HepG2 (cell line): Measurements from ENCODE around the gene CFAP300. TPM values are rescaled to one million over a fixed set of nuclear protein-coding genes. Genes with fewer than 3 reads are reported as not detected.

Experiments used
- AGO1 ChIP-seq: fragments of 200-400 bp; formaldehyde crosslinking; IDR thresholded peaks from 2 replicates; pipeline ENCODE4 v1.6.1; 2017; ENCODE audit warnings: mild to moderate bottlenecking, low read depth, low read length, moderate library complexity; ENCODE audit not compliant: poor library complexity, severe bottlenecking
- FOXC1 ChIP-seq: sonication (generic); formaldehyde crosslinking; IDR thresholded peaks from 2 replicates; pipeline ENCODE4 v1.8.0; 2022; ENCODE audit warnings: mild to moderate bottlenecking, missing genetic modification reagents, borderline replicate concordance
- FOXK2 ChIP-seq: fragments of 450-650 bp; IDR thresholded peaks from 2 replicates; pipeline ENCODE4 v1.6.1; 2016
- HOXD1 ChIP-seq: sonication (generic); formaldehyde crosslinking; IDR thresholded peaks from 2 replicates; pipeline ENCODE4 v1.5.0; 2020; ENCODE audit warnings: missing genetic modification reagents
- NFYC ChIP-seq: IDR thresholded peaks from 2 replicates; pipeline ENCODE4 v1.6.1; 2016; ENCODE audit warnings: missing genetic modification reagents, missing compliant biosample characterization
- ZNF12 ChIP-seq: sonication (generic); formaldehyde crosslinking; IDR thresholded peaks from 2 replicates; pipeline ENCODE4 v1.5.0; 2020; ENCODE audit warnings: missing genetic modification reagents
- ZNF589 ChIP-seq: sonication (generic); formaldehyde crosslinking; conservative IDR thresholded peaks from 2 replicates; pipeline ENCODE4 v1.8.0; 2022; ENCODE audit warnings: mild to moderate bottlenecking, moderate library complexity, missing genetic modification reagents
- polyA plus RNA-seq, 8 experiments: library from polyadenylated mRNA; depleted of rRNA in 3 of 8; stranded (reverse) in 7 of 8; unstranded in 1 of 8; fragments of >200 nt; fragmentation: Illumina TruSeq in 4 of 8; extraction: Trizol in 4 of 8; gene quantifications; 2 replicates each; pipeline versions ENCODE4 v1.2.1 to v1.2.3, GENCODE V29; 2011 to 2016; ENCODE audit warnings: low read depth in 4 of 8, missing spikeins in 1 of 8, mixed read lengths in 1 of 8; ENCODE audit not compliant: insufficient read depth in 1 of 8
- total RNA-seq, 5 experiments: library from RNA; depleted of rRNA; stranded (reverse); fragments of >200 nt; fragmentation: Illumina TruSeq; extraction: Trizol; gene quantifications; 2 replicates each; pipeline ENCODE4 v1.2.3, GENCODE V29; 2016; ENCODE audit warnings: low read depth in 1 of 5
- TF ChIP-seq, protein P1 (sequence below): IDR thresholded peaks from 2 replicates; pipeline ENCODE4 v1.6.1; 2016; ENCODE audit warnings: missing compliant biosample characterization, missing genetic modification reagents, borderline replicate concordance
- TF ChIP-seq, protein P2 (sequence below): sonication (generic); formaldehyde crosslinking; IDR thresholded peaks from 2 replicates; pipeline ENCODE4 v1.8.0; 2022; ENCODE audit warnings: mild to moderate bottlenecking, missing genetic modification reagents
- TF ChIP-seq, protein P3 (sequence below), 2 experiments: fragments of 450-650 bp in 1 of 2; sonication (generic) in 1 of 2; formaldehyde crosslinking in 1 of 2; IDR thresholded peaks; 2 replicates each; pipeline versions ENCODE4 v1.6.1 to v1.8.0; 2016 to 2022; ENCODE audit warnings: antibody characterized with exemption in 1 of 2, mild to moderate bottlenecking in 1 of 2, missing genetic modification reagents in 1 of 2
- TF ChIP-seq, protein P4 (sequence below): sonication (generic); formaldehyde crosslinking; IDR thresholded peaks from 2 replicates; pipeline ENCODE4 v1.4.0; 2020; ENCODE audit warnings: mild to moderate bottlenecking, missing genetic modification reagents
- TF ChIP-seq, protein P5 (sequence below): sonication (generic); formaldehyde crosslinking; IDR thresholded peaks from 2 replicates; pipeline ENCODE4 v1.4.0; 2020; ENCODE audit warnings: missing genetic modification reagents, borderline replicate concordance

The CFAP300 gene
- total and polyA plus RNA-seq, 2 of the 13 experiments (the other 11 are each of a cell fraction or from before 2014, with no cell fraction given) = not detected

DNA sequence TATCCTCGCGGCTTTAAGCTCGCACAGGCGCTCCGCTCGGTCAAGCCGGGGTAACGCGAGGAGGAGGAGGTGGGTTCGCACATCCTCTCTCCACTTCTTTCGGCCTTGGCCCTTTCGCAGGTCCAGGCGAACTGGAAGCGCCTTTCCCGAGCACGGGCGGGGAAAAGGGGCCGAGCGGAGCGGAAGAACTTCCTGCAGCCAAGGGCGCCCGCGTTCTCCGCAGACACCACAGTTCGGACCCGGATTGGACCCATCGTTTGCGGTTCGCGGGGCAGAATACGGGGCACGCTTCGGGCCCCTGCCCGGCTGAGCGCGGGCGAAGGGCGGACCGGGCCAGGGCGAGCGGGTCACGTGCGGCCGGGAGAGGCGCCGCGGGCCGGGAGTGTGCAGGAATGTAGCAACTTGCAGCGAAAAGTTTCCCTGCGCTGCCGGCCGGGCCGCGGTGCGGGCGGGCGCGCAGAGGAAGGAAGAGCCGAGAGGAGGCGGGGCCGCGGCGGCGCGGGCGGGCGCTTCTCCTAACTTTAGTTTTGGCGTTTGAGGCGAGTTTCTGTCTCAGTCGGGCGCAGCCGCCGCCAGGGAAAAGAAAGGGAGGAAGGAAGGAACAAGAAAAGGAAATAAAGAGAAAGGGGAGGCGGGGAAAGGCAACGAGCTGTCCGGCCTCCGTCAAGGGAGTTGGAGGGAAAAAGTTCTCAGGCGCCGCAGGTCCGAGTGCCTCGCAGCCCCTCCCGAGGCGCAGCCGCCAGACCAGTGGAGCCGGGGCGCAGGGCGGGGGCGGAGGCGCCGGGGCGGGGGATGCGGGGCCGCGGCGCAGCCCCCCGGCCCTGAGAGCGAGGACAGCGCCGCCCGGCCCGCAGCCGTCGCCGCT, 62.9 kb downstream of the CFAP300 start, which contains the start of gene YAP1 (continued):
- TF ChIP-seq, protein P1, sequence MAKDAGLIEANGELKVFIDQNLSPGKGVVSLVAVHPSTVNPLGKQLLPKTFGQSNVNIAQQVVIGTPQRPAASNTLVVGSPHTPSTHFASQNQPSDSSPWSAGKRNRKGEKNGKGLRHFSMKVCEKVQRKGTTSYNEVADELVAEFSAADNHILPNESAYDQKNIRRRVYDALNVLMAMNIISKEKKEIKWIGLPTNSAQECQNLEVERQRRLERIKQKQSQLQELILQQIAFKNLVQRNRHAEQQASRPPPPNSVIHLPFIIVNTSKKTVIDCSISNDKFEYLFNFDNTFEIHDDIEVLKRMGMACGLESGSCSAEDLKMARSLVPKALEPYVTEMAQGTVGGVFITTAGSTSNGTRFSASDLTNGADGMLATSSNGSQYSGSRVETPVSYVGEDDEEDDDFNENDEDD (CRISPR knock-in tag) = peak; percentile 75; the same call in 1 of the 2 replicates
- TF ChIP-seq, protein P2, sequence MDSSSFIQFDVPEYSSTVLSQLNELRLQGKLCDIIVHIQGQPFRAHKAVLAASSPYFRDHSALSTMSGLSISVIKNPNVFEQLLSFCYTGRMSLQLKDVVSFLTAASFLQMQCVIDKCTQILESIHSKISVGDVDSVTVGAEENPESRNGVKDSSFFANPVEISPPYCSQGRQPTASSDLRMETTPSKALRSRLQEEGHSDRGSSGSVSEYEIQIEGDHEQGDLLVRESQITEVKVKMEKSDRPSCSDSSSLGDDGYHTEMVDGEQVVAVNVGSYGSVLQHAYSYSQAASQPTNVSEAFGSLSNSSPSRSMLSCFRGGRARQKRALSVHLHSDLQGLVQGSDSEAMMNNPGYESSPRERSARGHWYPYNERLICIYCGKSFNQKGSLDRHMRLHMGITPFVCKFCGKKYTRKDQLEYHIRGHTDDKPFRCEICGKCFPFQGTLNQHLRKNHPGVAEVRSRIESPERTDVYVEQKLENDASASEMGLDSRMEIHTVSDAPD (CRISPR knock-in tag) = peak; percentile 89
- TF ChIP-seq ZNF589 (peak; percentile 72; the same call in 1 of the 2 replicates), AGO1 (peak; percentile 50), NFYC (CRISPR knock-in tag) (no peak), ZNF12 (CRISPR knock-in tag) (no peak), HOXD1 (CRISPR knock-in tag) (peak; percentile 85), FOXC1 (peak; percentile 86), FOXK2 (no peak)
- TF ChIP-seq, protein P3, sequence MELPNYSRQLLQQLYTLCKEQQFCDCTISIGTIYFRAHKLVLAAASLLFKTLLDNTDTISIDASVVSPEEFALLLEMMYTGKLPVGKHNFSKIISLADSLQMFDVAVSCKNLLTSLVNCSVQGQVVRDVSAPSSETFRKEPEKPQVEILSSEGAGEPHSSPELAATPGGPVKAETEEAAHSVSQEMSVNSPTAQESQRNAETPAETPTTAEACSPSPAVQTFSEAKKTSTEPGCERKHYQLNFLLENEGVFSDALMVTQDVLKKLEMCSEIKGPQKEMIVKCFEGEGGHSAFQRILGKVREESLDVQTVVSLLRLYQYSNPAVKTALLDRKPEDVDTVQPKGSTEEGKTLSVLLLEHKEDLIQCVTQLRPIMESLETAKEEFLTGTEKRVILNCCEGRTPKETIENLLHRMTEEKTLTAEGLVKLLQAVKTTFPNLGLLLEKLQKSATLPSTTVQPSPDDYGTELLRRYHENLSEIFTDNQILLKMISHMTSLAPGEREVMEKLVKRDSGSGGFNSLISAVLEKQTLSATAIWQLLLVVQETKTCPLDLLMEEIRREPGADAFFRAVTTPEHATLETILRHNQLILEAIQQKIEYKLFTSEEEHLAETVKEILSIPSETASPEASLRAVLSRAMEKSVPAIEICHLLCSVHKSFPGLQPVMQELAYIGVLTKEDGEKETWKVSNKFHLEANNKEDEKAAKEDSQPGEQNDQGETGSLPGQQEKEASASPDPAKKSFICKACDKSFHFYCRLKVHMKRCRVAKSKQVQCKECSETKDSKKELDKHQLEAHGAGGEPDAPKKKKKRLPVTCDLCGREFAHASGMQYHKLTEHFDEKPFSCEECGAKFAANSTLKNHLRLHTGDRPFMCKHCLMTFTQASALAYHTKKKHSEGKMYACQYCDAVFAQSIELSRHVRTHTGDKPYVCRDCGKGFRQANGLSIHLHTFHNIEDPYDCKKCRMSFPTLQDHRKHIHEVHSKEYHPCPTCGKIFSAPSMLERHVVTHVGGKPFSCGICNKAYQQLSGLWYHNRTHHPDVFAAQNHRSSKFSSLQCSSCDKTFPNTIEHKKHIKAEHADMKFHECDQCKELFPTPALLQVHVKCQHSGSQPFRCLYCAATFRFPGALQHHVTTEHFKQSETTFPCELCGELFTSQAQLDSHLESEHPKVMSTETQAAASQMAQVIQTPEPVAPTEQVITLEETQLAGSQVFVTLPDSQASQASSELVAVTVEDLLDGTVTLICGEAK (IDR thresholded peaks at IDR 0.05) = no peak
- TF ChIP-seq, protein P3 (CRISPR knock-in tag; IDR thresholded peaks at IDR 0.05) = peak; percentile 85
- TF ChIP-seq, protein P4, sequence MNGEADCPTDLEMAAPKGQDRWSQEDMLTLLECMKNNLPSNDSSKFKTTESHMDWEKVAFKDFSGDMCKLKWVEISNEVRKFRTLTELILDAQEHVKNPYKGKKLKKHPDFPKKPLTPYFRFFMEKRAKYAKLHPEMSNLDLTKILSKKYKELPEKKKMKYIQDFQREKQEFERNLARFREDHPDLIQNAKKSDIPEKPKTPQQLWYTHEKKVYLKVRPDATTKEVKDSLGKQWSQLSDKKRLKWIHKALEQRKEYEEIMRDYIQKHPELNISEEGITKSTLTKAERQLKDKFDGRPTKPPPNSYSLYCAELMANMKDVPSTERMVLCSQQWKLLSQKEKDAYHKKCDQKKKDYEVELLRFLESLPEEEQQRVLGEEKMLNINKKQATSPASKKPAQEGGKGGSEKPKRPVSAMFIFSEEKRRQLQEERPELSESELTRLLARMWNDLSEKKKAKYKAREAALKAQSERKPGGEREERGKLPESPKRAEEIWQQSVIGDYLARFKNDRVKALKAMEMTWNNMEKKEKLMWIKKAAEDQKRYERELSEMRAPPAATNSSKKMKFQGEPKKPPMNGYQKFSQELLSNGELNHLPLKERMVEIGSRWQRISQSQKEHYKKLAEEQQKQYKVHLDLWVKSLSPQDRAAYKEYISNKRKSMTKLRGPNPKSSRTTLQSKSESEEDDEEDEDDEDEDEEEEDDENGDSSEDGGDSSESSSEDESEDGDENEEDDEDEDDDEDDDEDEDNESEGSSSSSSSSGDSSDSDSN (CRISPR knock-in tag) = peak; percentile 97
- TF ChIP-seq, protein P5, sequence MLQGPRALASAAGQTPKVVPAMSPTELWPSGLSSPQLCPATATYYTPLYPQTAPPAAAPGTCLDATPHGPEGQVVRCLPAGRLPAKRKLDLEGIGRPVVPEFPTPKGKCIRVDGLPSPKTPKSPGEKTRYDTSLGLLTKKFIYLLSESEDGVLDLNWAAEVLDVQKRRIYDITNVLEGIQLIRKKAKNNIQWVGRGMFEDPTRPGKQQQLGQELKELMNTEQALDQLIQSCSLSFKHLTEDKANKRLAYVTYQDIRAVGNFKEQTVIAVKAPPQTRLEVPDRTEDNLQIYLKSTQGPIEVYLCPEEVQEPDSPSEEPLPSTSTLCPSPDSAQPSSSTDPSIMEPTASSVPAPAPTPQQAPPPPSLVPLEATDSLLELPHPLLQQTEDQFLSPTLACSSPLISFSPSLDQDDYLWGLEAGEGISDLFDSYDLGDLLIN (CRISPR knock-in tag) = 0 out of 2 replicates have a peak, but pooled peaks have one; percentile 71
